Stimulated activated CD8-positive, alpha-beta memory T cell treated with anti-CD3 and anti-CD28 coated beads, Interleukin-15, amount 100 ng/mL, for 4 hours (primary cell): ENCODE data around the gene LPP.

Source experiments
- DNase-seq, 2 donors: peaks; one replicate each; pipeline ENCODE4 v3.0.0-alpha.2; 2020; ENCODE audit warnings: low read depth in 2 of 2

The LPP gene

GRCh38 chr3:188670446-188670845 is 516.5 kb downstream of the LPP start:
- no peak for DNase-seq

- DNase-seq: no peak
These were observed 518.0 kb downstream of the LPP start for GRCh38 chr3:188671971-188672370.

GRCh38 chr3:188672840-188673239 is 518.9 kb downstream of the LPP start:
- no peak for DNase-seq

GRCh38 chr3:188673646-188674186 is 519.8 kb downstream of the LPP start:
- no peak for DNase-seq

DNA sequence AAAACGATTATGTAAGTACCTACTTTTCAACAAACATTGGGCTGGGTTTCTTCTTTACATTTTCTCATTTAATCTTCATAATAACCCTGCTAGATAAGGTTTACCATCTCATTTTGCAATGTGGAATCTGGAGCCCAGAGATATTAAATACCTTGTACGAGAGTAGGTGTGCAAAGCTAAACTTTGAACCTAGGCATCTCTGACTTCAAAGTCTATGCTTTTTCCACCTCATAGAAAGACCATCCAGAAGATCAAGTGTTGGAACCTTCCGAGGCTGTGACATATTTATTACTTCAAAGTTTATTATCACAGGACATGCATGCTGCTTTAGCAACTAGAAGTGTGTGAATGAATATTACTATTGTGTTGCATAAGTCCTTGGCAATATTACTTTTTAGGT is 520.6 kb downstream of the LPP start:
- DNase-seq: no peak

DNA sequence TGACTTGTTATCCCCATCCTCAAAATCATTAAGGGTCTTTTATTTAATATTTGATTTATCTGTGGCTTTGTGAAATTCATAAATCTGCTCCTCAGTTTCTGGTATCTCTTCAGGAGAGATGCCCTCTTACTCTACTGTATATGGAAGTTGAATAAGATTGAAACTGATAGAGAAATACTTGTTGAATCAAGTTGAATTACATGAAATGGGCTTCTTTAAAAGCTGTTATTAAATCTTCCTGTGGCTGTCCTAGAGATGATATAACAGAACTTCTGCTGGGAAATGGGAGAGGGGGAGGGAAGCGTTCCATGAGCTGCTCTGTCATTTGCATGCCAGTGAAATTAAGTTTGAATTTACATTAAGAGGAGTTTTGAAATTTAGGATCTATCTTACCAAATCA is 523.4 kb downstream of the LPP start:
- DNase-seq: no peak

DNA sequence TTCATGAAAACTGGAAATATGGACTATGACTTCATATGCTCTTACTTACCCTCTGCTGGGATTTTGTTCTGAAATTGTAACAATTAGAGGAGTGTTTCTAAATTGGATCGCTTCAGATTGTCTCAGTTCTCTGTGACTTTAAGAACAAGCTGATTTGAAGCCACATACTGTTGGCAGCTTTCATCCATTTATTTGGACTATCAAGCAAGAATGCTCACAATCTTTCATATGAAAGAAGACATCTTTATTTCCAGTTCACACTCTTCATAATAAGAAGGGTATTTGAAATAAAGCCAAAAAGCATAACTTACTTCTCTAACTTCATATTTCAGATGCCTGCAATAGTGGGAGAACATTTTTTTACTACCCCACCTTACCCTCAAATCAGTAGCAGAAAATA is 526.2 kb downstream of the LPP start:
- no peak for DNase-seq

DNA sequence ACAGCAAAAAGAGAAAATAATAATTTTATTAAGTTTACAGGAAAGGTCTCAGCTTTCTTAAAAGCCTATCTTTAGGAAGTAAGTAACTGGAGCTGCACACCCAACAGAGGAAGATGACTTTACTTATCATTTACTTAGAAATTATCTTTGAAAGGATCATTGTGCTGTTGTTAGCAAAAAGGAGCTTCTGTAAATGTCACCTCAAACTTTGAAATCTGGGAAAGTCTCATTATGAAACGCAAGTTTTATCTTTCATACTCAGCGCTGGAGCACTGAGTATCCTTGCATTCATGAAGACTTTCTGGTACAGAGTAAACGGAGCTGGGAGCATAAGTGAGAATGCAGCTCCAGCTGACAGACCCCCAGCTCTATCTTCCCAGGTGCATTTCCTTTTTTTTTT is 526.6 kb downstream of the LPP start:
- no peak for DNase-seq

DNA sequence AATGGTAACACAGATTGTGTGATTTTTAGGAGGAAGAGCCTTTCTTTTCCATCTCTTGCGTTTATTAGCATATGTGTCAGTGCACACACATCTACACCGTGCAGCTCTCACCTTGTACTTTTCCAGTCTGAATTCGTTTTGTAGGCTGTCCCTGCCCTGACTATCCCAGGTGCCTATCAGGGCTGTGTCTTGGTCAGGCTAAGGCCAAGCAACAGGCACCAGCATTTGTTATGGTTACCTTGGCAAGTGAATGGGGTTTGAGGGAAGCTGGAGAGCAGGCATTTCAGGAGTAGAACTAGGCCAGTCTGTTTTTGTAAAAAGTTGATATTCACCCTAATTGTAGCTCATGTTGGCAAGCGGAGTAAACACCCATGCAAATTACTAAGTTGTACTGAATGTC is 528.4 kb downstream of the LPP start:
- DNase-seq: no peak

GRCh38 chr3:188683032-188683521 is 529.1 kb downstream of the LPP start:
- DNase-seq: no peak

DNA sequence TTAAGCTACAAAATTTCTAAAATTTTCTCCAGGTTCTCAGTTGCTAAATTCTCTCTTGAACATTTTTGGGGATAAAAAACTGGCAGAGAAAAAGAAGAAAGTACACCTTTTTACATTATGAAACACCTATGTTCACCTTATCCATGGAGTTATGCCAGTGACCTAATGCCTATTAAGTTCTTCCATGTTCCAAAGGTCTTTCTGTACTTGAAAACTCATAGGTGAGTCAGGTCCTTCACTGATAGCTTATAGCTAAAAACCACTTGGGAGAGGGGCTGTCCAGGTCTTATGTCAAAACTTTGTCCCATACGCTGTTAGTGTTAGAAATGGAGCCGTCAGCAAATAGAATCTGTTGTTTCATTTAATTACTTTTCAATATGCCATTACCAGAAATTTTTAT is 530.3 kb downstream of the LPP start:
- no peak for DNase-seq

DNA sequence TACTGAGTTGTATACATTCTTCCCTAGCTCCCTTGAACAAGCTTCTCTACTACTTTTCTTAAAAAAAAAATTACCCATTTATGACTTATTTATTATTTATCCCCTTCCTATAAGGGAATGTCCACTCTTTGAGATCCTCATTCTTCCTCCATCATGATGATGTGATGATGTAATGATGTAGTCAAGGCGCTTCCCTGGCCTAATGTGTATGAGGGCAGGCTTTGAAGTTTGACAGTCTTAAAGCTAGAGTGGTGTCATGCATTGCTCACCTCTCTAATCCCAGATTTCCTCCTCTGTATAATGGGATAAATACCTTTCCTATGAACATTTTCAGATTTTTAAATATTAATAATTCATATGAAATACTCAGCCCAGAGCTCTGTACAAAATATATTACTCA is 531.8 kb downstream of the LPP start:
- DNase-seq: no peak

DNA sequence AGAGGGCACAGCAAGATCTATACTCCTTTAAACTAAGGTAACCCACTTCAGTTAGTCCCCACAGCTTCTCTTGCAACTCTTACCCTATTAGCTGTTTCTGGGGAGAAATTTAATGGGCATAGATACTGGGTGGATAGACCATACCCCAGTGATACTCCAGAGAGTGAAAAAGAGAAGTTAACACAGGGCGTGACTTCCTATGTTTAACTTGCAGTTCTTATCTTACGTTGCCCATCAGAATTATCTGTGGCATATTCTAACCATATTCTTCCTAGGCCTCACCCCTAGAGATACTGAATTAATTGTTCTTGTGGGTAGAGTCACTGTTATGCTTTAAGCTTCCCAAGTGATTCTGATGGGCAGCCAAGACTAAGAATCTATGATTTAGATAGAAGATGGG is 532.4 kb downstream of the LPP start:
- no peak for DNase-seq

DNA sequence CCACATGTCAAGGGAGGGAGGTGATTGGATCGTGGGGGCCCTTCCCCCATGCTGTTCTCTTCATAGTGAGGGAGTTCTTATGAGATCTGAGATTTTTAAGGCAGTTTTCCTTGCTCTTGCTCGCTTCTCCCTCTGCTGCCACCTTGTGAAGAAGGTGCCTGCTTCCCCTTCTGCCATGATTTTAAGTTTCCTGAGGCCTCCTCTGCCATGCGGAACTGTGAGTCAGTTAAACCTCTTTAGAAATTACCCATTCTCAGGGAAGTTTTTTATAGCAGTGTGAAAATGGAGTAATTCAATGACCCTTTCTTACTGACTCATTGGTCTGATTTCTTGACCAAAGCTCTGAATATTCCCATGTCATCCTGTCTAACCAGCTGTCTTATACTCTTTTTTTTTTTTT is 533.4 kb downstream of the LPP start:
- DNase-seq: no peak

- no peak for DNase-seq
These were observed 535.2 kb downstream of the LPP start for GRCh38 chr3:188689101-188689574.

GRCh38 chr3:188690064-188690463 is 536.1 kb downstream of the LPP start:
- DNase-seq: no peak

GRCh38 chr3:188691004-188691403 is 537.0 kb downstream of the LPP start:
- DNase-seq: no peak

DNA sequence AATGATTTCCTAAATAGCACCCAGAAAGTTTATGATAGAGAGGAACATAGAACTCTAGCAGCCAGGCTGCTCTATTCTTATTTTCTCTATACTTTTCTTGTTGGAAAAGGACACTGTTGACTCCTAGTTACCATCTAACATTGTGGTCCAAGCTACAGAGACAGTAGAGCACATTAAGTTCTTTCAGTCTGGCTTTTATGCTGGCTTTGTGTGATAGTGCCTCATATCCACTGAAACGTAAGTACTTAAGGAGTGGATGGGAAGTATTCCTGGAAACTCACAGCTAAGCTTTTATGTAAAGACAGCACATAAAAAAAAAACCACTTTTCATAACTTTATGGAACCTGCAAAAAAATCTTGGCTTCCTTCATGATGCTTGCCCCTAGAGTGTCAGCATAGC is 537.7 kb downstream of the LPP start:
- no peak for DNase-seq

GRCh38 chr3:188692700-188693099 is 538.7 kb downstream of the LPP start:
- DNase-seq: no peak

DNA sequence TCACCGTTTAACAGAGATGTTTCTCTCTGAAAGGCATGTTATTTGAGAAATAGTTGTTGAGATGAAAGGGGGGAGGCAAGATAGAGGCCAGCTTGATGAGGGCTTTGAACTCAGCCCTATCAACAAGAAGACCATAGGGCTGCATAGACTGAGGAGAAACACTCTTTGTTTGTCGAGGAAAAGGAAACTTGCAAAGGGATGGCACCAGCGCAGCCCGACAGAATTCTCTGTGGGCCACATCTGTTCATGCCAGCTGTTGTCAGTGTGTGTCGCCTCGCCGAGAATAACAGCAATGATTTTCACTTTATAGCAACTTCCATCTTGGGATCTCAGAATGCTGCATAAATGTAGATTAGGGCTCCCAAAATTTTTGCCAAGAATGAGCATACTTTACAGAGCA is 539.5 kb downstream of the LPP start:
- no peak for DNase-seq

DNA sequence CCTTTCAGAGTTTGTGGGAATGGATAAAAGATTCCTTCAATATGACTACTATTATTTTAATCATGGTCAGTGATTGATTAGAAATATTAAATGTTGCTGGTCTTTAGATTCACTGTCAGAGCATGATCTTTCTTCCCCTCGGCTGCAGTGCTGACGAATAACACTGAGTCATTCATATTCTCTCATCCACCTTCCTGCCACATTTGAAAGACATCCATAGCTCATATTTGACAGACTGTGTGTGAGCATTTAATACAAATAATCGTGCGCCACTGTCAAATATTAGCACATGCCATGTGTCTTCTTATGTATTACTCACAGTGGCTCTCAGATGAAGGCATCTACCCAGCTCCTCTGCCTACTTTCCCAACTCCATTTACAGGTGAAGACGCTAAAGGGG is 541.3 kb downstream of the LPP start:
- DNase-seq: no peak

- DNase-seq: no peak
These were observed 543.2 kb downstream of the LPP start for GRCh38 chr3:188697127-188697526.

- DNase-seq: no peak
These were observed 544.5 kb downstream of the LPP start for GRCh38 chr3:188698436-188698835.

GRCh38 chr3:188700501-188700900 is 546.5 kb downstream of the LPP start:
- DNase-seq: no peak
